ENCODE measurements around the gene GFI1B. TPM values are rescaled to one million over a fixed set of nuclear protein-coding genes. Genes with fewer than 3 reads are reported as not detected.
"Not testable (repeated sequence)": the region's sequence is repeated elsewhere in the genome, so short reads cannot be mapped to it uniquely, and the experiment has no call there.

The GFI1B gene
- total RNA-seq, 1 donor from 2014 or later: not detected

DNA sequence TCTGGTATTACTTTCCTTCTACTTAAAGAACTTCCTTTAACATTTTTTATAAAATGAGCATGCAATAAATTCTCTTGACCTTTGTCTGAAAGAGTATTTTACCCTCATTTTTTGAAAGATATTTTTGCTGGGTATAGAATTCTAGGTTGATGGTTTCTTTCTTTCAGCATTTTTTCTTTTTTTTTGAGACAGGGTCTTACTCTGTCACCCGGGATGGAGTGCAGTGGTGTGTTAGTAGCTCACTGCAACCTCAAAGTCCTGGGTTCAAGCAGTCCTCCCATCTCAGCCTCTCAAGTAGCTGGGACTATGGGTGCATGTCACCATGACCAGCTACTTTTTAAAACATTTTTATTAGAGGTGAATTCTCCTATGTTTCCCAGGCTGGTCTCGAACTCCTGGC, 23.4 kb upstream of the GFI1B start:
- peaks cover 0 to 9% of the 10 kb centered on the region in 2 donors for H3K9me3 ChIP-seq
- H3K4me1 ChIP-seq: no peaks in the 10 kb centered on the region
- TF ChIP-seq, protein P1, sequence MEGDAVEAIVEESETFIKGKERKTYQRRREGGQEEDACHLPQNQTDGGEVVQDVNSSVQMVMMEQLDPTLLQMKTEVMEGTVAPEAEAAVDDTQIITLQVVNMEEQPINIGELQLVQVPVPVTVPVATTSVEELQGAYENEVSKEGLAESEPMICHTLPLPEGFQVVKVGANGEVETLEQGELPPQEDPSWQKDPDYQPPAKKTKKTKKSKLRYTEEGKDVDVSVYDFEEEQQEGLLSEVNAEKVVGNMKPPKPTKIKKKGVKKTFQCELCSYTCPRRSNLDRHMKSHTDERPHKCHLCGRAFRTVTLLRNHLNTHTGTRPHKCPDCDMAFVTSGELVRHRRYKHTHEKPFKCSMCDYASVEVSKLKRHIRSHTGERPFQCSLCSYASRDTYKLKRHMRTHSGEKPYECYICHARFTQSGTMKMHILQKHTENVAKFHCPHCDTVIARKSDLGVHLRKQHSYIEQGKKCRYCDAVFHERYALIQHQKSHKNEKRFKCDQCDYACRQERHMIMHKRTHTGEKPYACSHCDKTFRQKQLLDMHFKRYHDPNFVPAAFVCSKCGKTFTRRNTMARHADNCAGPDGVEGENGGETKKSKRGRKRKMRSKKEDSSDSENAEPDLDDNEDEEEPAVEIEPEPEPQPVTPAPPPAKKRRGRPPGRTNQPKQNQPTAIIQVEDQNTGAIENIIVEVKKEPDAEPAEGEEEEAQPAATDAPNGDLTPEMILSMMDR (IDR thresholded peaks at IDR 0.05): no peak
- DNase-seq (ENCODE audit: low spot score in 2 of 2): no peak
- no peak overlapping the region for H3K4me3 ChIP-seq
- H3K27ac ChIP-seq: no peak overlapping the region
- H3K27me3 ChIP-seq: no peaks in the 10 kb centered on the region
- intact Hi-C loops (cut with DNase I): no loop called here
- H3K36me3 ChIP-seq: no peaks in the 10 kb centered on the region

DNA sequence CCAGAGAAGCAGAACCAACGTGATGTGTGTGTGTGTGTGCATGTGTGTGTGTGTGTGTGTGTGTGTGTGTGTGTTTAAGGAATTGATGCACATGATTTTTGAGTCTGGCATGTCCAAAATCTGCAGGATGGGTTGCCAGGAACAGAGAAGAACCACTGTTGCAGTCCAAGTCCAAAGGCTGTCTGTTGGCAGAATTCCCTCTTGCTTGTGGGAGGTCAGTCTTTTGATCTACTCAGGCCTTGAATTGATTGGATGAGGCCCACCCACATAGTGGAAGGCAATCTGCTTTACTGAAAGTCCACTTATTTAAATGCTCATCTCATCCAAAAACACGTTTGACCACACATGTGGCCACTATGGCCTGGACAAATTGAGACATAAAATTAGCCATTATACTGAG, 22.7 kb upstream of the GFI1B start:
- intact Hi-C loops (cut with DNase I): no loop called here
- Histone ChIP-seq H3K36me3 (no peaks in the 10 kb centered on the region), H3K4me3 (no peak overlapping the region), H3K27ac (no peak overlapping the region), H3K27me3 (no peaks in the 10 kb centered on the region), H3K4me1 (no peaks in the 10 kb centered on the region), H3K9me3 (peaks cover 0 to 9% of the 10 kb centered on the region in 2 donors)
- no peak for DNase-seq (ENCODE audit: low spot score in 2 of 2)
- TF ChIP-seq, protein P1 (IDR thresholded peaks at IDR 0.05): no peak

DNA sequence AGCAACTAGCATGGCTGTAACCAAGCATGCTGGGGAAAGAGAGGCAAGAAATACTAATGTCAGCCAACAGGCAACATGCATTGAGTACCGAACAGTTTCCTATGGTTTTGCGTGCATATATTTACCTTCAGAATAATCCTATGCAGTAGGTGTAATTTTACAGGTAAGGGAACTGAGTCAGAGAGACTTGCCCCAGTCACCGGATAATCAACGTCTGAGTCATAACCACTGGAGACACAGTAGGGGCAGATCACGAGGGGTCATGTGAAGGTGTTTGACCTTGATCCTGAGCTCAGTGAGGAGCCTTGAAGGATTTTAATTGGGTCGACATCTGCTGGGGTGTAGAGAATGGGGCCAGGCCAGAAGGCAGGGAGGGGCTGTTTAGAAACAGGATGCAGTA, 20.7 kb upstream of the GFI1B start:
- H3K4me3 ChIP-seq: no peak overlapping the region
- TF ChIP-seq, protein P1 (IDR thresholded peaks at IDR 0.05): no peak
- no peak overlapping the region for H3K27ac ChIP-seq
- no peaks in the 10 kb centered on the region for H3K4me1 ChIP-seq
- no peak for DNase-seq (ENCODE audit: low spot score in 2 of 2)
- no peaks in the 10 kb centered on the region for H3K36me3 ChIP-seq
- intact Hi-C loops (cut with DNase I): no loop called here
- peaks cover 0 to 9% of the 10 kb centered on the region in 2 donors for H3K9me3 ChIP-seq
- no peaks in the 10 kb centered on the region for H3K27me3 ChIP-seq

DNA sequence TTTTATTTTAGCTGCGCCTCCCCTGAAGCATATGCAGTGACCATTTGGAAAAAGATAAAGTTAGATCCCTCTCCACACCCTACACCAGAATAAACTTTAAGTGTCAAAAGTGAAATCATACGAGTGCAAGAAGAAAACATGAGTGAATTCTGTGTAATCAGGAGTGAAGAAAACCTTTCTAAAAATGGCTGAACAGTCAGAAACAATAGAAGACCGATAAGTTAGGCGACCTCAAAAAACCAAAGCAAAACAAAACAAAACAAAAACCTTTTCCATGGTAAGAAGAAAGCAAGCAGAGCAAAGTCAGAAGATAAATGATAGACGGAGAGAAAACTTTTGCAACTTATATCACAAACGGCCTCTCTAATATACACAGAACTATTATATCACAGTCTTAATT, 17.5 kb upstream of the GFI1B start:
- no peaks in the 10 kb centered on the region for H3K9me3 ChIP-seq
- TF ChIP-seq, protein P1 (IDR thresholded peaks at IDR 0.05): no peak
- H3K4me1 ChIP-seq: no peaks in the 10 kb centered on the region
- H3K4me3 ChIP-seq: no peak overlapping the region
- no peak overlapping the region for H3K27ac ChIP-seq
- intact Hi-C loops (cut with DNase I): no loop called here
- H3K36me3 ChIP-seq: no peaks in the 10 kb centered on the region
- peaks cover 5% of the 10 kb centered on the region for H3K27me3 ChIP-seq
- no peak for DNase-seq (ENCODE audit: low spot score in 2 of 2)

DNA sequence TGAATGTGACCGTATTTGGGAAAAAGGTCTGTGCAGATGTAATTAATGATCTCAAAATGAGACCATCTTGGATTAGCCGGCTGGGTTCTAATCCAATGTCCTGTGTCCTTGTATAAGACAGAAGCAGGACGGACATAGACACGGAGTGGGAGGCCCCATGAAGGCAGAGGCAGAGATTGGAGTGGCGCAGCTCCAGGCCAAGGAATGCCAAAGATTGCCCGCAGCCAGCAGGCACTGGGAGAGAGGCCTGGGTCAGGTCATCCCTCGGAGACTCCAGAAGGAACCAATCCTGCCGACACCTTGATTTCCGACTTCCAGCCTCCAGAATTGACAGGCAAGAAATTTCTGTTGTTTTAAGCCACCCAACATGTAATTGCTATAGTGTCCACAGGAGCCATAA, 13.0 kb upstream of the GFI1B start:
- no peaks in the 10 kb centered on the region for H3K4me1 ChIP-seq
- H3K27ac ChIP-seq: no peak overlapping the region
- no peak for DNase-seq (ENCODE audit: low spot score in 2 of 2)
- H3K27me3 ChIP-seq: peaks cover 5% of the 10 kb centered on the region
- no peaks in the 10 kb centered on the region for H3K36me3 ChIP-seq
- H3K4me3 ChIP-seq: no peak overlapping the region
- TF ChIP-seq, protein P1 (IDR thresholded peaks at IDR 0.05): no peak
- intact Hi-C loops (cut with DNase I): no loop called here
- no peaks in the 10 kb centered on the region for H3K9me3 ChIP-seq

DNA sequence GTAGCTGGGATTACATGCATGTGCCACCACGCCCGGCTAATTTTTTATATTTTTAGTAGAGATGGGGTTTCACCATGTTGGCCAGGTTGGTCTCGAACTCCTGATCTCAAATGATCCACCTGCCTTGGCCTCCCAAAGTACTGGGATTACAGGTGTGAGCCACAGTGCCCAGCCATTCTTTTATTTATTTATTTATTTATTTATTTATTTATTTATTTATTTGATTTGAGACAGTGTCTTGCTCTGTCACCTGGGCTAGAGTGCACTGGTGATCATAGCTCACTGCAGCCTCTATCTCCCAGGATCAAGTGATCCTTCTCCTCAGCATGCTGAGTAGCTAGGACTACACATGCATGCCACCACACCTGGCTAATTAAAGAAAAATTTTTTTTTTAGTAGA, 10.6 kb upstream of the GFI1B start:
- H3K4me1 ChIP-seq; DNase-seq (ENCODE audit: low spot score in 2 of 2); H3K36me3 ChIP-seq; intact Hi-C loops (cut with DNase I); H3K27ac ChIP-seq; H3K27me3 ChIP-seq; H3K9me3 ChIP-seq; H3K4me3 ChIP-seq: not testable (repeated sequence)
